Measurements from ENCODE around the gene DDI1. TPM values are rescaled to one million over a fixed set of nuclear protein-coding genes. Genes with fewer than 3 reads are reported as not detected.

DDI1 gene
- total and polyA plus RNA-seq, 2 experiments from 2014 or later, result 0.13 TPM; not detected in 1

DNA sequence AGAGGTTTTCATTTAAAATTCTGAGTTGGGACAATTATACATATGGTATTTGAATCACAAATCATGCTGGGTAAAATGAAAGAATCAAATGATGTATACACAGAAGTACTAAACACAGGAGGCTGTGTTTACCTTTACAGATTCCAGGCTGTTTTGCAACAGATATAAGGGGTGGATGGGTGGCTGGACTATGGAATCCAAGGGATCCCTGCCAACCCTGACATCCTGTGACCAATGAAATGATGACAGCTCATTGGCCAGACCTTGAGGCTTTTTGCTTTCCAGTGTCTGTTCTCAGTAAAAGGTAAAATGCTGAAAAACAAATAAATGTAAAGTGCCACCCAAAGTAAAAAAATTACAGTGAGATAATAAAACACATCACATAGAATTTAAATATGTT is 3.3 kb upstream of the DDI1 start (continued):
- TF ChIP-seq, protein P1, sequence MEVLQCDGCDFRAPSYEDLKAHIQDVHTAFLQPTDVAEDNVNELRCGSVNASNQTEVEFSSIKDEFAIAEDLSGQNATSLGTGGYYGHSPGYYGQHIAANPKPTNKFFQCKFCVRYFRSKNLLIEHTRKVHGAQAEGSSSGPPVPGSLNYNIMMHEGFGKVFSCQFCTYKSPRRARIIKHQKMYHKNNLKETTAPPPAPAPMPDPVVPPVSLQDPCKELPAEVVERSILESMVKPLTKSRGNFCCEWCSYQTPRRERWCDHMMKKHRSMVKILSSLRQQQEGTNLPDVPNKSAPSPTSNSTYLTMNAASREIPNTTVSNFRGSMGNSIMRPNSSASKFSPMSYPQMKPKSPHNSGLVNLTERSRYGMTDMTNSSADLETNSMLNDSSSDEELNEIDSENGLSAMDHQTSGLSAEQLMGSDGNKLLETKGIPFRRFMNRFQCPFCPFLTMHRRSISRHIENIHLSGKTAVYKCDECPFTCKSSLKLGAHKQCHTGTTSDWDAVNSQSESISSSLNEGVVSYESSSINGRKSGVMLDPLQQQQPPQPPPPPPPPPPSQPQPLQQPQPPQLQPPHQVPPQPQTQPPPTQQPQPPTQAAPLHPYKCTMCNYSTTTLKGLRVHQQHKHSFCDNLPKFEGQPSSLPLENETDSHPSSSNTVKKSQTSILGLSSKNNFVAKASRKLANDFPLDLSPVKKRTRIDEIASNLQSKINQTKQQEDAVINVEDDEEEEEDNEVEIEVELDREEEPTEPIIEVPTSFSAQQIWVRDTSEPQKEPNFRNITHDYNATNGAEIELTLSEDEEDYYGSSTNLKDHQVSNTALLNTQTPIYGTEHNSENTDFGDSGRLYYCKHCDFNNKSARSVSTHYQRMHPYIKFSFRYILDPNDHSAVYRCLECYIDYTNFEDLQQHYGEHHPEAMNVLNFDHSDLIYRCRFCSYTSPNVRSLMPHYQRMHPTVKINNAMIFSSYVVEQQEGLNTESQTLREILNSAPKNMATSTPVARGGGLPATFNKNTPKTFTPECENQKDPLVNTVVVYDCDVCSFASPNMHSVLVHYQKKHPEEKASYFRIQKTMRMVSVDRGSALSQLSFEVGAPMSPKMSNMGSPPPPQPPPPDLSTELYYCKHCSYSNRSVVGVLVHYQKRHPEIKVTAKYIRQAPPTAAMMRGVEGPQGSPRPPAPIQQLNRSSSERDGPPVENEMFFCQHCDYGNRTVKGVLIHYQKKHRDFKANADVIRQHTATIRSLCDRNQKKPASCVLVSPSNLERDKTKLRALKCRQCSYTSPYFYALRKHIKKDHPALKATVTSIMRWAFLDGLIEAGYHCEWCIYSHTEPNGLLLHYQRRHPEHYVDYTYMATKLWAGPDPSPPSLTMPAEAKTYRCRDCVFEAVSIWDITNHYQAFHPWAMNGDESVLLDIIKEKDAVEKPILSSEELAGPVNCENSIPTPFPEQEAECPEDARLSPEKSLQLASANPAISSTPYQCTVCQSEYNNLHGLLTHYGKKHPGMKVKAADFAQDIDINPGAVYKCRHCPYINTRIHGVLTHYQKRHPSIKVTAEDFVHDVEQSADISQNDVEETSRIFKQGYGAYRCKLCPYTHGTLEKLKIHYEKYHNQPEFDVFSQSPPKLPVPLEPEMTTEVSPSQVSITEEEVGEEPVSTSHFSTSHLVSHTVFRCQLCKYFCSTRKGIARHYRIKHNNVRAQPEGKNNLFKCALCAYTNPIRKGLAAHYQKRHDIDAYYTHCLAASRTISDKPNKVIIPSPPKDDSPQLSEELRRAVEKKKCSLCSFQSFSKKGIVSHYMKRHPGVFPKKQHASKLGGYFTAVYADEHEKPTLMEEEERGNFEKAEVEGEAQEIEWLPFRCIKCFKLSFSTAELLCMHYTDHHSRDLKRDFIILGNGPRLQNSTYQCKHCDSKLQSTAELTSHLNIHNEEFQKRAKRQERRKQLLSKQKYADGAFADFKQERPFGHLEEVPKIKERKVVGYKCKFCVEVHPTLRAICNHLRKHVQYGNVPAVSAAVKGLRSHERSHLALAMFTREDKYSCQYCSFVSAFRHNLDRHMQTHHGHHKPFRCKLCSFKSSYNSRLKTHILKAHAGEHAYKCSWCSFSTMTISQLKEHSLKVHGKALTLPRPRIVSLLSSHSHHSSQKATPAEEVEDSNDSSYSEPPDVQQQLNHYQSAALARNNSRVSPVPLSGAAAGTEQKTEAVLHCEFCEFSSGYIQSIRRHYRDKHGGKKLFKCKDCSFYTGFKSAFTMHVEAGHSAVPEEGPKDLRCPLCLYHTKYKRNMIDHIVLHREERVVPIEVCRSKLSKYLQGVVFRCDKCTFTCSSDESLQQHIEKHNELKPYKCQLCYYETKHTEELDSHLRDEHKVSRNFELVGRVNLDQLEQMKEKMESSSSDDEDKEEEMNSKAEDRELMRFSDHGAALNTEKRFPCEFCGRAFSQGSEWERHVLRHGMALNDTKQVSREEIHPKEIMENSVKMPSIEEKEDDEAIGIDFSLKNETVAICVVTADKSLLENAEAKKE (CRISPR knock-in tag; IDR thresholded peaks at IDR 0.05), result no peak
- TF ChIP-seq STAT1 (IDR thresholded peaks at IDR 0.05; ENCODE audit: unreplicated experiment), result no peak

DNA sequence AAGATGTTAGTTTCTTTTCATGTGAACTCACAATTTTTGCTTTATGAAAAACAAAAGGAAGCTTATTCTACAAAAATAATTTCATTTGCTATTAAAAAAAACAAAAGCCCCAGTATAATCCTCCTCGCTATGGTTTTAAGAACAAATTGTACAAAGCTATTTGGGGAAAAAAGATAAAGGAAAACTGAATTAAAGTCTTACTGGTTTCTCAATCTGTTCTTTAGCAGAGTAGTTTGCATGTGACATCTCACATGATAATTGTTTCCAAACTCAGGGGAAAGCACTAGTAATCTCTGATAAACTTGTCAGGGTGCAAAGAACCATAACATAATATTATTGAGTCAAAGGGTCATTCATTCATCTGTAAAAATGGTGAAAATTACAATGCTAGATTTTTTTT is 2.9 kb upstream of the DDI1 start:
- Histone ChIP-seq H3F3A (replicated peaks; ENCODE audit: low read depth) (no peaks in the 10 kb centered on the region), H2AFZ (no peak overlapping the region), H3K79me2 (replicated peaks; ENCODE audit: insufficient read depth) (no peaks in the 10 kb centered on the region), H4K20me1 (replicated peaks; ENCODE audit: insufficient read depth) (no peaks in the 10 kb centered on the region), H3K36me3 (ENCODE audit: insufficient read depth) (0 out of 2 replicates have a peak, but pooled peaks cover 2% of the 10 kb centered on the region), H3K4me3 (no peak overlapping the region), H3K4me1 (ENCODE audit: insufficient read depth) (no peaks in the 10 kb centered on the region), H3K27ac (ENCODE audit: low read depth) (no peak overlapping the region), H3K4me2 (no peak overlapping the region), H3K27me3 (ENCODE audit: insufficient read depth) (no peaks in the 10 kb centered on the region), H3K9me2 (ENCODE audit: insufficient read depth) (no peaks in the 10 kb centered on the region)
- no peak overlapping the region for H3K4me3 Mint-ChIP-seq
- H3K4me1 Mint-ChIP-seq, result no peaks in the 10 kb centered on the region
- TF ChIP-seq ZNF114 (CRISPR knock-in tag; IDR thresholded peaks at IDR 0.05) (no peak), CREB1 (CRISPR knock-in tag; IDR thresholded peaks at IDR 0.05; ENCODE audit: low read depth) (no peak), STAT1 (IDR thresholded peaks at IDR 0.05; ENCODE audit: unreplicated experiment) (no peak), ZNF331 (CRISPR knock-in tag; IDR thresholded peaks at IDR 0.05; ENCODE audit: low read depth) (no peak), EZH2 (IDR thresholded peaks at IDR 0.05; ENCODE audit: low read depth, unreplicated experiment) (no peak), EZH2phosphoT487 (IDR thresholded peaks at IDR 0.05; ENCODE audit: unreplicated experiment) (no peak), POLR2AphosphoS5 (IDR thresholded peaks at IDR 0.05; ENCODE audit: low read depth) (no peak), NANOG (IDR thresholded peaks at IDR 0.05; ENCODE audit: borderline replicate concordance) (no peak)
- TF ChIP-seq, protein P2, sequence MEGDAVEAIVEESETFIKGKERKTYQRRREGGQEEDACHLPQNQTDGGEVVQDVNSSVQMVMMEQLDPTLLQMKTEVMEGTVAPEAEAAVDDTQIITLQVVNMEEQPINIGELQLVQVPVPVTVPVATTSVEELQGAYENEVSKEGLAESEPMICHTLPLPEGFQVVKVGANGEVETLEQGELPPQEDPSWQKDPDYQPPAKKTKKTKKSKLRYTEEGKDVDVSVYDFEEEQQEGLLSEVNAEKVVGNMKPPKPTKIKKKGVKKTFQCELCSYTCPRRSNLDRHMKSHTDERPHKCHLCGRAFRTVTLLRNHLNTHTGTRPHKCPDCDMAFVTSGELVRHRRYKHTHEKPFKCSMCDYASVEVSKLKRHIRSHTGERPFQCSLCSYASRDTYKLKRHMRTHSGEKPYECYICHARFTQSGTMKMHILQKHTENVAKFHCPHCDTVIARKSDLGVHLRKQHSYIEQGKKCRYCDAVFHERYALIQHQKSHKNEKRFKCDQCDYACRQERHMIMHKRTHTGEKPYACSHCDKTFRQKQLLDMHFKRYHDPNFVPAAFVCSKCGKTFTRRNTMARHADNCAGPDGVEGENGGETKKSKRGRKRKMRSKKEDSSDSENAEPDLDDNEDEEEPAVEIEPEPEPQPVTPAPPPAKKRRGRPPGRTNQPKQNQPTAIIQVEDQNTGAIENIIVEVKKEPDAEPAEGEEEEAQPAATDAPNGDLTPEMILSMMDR (conservative IDR thresholded peaks at IDR 0.05; ENCODE audit: low read depth in 2 of 2), result no peak
- TF ChIP-seq, protein P3, sequence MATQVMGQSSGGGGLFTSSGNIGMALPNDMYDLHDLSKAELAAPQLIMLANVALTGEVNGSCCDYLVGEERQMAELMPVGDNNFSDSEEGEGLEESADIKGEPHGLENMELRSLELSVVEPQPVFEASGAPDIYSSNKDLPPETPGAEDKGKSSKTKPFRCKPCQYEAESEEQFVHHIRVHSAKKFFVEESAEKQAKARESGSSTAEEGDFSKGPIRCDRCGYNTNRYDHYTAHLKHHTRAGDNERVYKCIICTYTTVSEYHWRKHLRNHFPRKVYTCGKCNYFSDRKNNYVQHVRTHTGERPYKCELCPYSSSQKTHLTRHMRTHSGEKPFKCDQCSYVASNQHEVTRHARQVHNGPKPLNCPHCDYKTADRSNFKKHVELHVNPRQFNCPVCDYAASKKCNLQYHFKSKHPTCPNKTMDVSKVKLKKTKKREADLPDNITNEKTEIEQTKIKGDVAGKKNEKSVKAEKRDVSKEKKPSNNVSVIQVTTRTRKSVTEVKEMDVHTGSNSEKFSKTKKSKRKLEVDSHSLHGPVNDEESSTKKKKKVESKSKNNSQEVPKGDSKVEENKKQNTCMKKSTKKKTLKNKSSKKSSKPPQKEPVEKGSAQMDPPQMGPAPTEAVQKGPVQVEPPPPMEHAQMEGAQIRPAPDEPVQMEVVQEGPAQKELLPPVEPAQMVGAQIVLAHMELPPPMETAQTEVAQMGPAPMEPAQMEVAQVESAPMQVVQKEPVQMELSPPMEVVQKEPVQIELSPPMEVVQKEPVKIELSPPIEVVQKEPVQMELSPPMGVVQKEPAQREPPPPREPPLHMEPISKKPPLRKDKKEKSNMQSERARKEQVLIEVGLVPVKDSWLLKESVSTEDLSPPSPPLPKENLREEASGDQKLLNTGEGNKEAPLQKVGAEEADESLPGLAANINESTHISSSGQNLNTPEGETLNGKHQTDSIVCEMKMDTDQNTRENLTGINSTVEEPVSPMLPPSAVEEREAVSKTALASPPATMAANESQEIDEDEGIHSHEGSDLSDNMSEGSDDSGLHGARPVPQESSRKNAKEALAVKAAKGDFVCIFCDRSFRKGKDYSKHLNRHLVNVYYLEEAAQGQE (IDR thresholded peaks at IDR 0.05; ENCODE audit: unreplicated experiment), result no peak
- H3K9me3 Mint-ChIP-seq, result peaks cover 2% of the 10 kb centered on the region; the same call in 2 of the 3 replicates
- H3K27ac Mint-ChIP-seq, result no peak overlapping the region
- ATAC-seq, result no peak
- H3K27me3 Mint-ChIP-seq (ENCODE audit: insufficient read depth, low read depth, poor library complexity), result no peaks in the 10 kb centered on the region
- DNase-seq (ENCODE audit: low spot score), result no peak
- no peaks in the 10 kb centered on the region for H3K36me3 Mint-ChIP-seq (ENCODE audit: low read depth)

Measured in GM23338 (cell line).